NCI-H226 (cell line): ENCODE measurements around the gene WNT2B.

ENCODE experiments used
- DNase-seq: peaks from one replicate; pipeline ENCODE4 v3.0.0-alpha.2; 2015

WNT2B gene

GRCh38 chr1:112505400-112505785 is 3.4 kb upstream of the WNT2B start:
- DNase-seq = no peak

GRCh38 chr1:112505878-112506277 is 2.9 kb upstream of the WNT2B start:
- no peak for DNase-seq

GRCh38 chr1:112506306-112506705 is 2.5 kb upstream of the WNT2B start:
- no peak for DNase-seq

- no peak for DNase-seq
Observed at GRCh38 chr1:112506731-112507130, 2.0 kb upstream of the WNT2B start.

- no peak for DNase-seq
Observed at GRCh38 chr1:112507336-112507735, 1.4 kb upstream of the WNT2B start.

- peak; percentile 51 for DNase-seq
Observed at GRCh38 chr1:112507921-112508277, 866 bp upstream of the WNT2B start.

GRCh38 chr1:112509005-112509659 is 367 bp downstream of the WNT2B start:
- DNase-seq = no peak

- DNase-seq = no peak
Observed at GRCh38 chr1:112509660-112510178, 954 bp downstream of the WNT2B start.

- no peak for DNase-seq
Observed at GRCh38 chr1:112510340-112510739, 1.6 kb downstream of the WNT2B start.

GRCh38 chr1:112511897-112512296 is 3.1 kb downstream of the WNT2B start:
- DNase-seq = no peak

- DNase-seq = no peak
Observed at GRCh38 chr1:112513112-112513870, 4.5 kb downstream of the WNT2B start.

GRCh38 chr1:112514901-112515300 is 6.1 kb downstream of the WNT2B start:
- peak; percentile 39 for DNase-seq

- peak; percentile 68 for DNase-seq
Observed at GRCh38 chr1:112515311-112516009, 6.7 kb downstream of the WNT2B start.

- no peak for DNase-seq
Observed at GRCh38 chr1:112516141-112516540, 7.4 kb downstream of the WNT2B start.

- DNase-seq = no peak
Observed at GRCh38 chr1:112517231-112517630, 8.5 kb downstream of the WNT2B start.

- no peak for DNase-seq
Observed at GRCh38 chr1:112517646-112518045, 8.9 kb downstream of the WNT2B start.

- DNase-seq = no peak
Observed at GRCh38 chr1:112518186-112518585, 9.4 kb downstream of the WNT2B start.

- DNase-seq = peak; percentile 48
Observed at GRCh38 chr1:112520166-112520565, 11.4 kb downstream of the WNT2B start.

- DNase-seq = peak; percentile 97
Observed at GRCh38 chr1:112522621-112523020, 13.9 kb downstream of the WNT2B start.

- DNase-seq = peak; percentile 99
Observed at GRCh38 chr1:112524251-112524650, 15.5 kb downstream of the WNT2B start.

GRCh38 chr1:112524986-112525385 is 16.2 kb downstream of the WNT2B start:
- no peak for DNase-seq

GRCh38 chr1:112527266-112528010 is 18.7 kb downstream of the WNT2B start:
- peak; percentile 74 for DNase-seq

GRCh38 chr1:112528076-112528475 is 19.3 kb downstream of the WNT2B start:
- no peak for DNase-seq
